HG03469 (cell line): ENCODE measurements around the gene FAM120A.

Experiments used
- ATAC-seq: cut with Tn5 transposase; IDR thresholded peaks from one replicate; pipeline ENCODE4 v1.9.1; 2021; ENCODE audit warnings: mild to moderate bottlenecking, moderate library complexity, moderate number of reproducible peaks; ENCODE audit not compliant: unreplicated experiment

FAM120A gene

DNA sequence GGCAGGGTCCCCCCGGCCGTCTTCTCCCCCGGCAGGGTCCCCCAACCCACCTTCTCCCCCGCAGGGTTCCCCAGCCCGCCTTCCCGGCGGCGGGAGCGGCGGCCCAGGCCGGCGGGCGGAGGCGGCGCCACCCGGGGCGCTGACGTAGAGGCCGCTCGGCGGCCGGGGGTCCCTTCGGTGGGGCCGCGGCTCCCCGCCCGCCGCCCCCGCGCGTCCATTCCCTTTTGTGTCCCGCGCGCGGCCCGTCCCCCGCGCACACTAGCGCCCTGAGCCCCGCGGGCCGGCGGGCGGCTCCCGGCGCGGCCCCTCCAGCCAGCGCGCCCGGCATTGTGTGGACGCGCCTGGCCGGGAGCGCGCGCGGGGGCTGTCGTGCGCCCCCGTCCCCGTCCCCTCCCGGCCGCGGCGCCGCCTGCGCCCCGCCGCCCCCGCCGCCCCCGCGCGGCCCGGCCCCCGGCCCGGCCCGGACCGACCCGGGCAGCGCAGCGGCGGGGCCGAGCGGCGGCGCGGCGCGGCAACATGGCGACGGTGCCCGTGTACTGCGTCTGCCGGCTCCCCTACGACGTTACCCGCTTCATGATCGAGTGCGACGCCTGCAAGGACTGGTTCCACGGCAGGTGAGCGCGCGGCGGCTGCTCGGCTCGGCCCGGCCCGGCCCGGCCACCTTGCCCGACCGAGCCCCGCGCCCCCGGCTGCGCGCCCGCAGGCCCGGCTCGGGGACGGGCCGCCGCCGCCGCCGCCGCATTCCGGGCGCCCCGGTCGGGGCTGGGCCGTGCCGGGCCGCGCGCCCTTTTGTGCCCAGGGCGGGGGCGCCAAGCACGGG lies 125.0 kb downstream of the FAM120A start, which contains the start of gene PHF2:
Gene PHF2, plus strand, starts transcription at position 327 of the 820 bp plus-strand sequence. Its CDS starts 190 bp downstream, at position 517.
- no peak for ATAC-seq

- ATAC-seq: no peak
Observed at GRCh38 chr9:93577078-93577974, 125.8 kb downstream of the FAM120A start.

GRCh38 chr9:93577975-93578682 lies 126.6 kb downstream of the FAM120A start:
- ATAC-seq: no peak

DNA sequence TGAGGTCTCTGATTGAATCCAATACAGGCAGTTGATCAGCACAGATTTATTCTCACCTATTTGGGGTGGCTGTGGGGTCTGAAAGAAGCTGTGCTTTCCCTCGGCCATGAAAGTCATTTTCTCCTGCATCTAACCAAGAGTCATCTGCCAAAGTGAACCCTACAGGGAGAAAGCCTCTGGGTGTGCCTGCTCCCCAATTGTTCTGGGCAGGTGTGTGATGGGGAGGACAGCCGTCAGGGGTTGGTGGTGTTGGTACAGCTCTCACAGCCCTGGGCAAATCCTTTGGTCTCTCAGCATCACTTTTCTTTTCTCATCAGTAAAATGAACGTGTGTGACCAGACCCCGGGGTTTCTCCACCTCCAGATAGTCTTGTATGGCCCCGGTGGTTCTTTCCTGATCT lies 127.4 kb downstream of the FAM120A start:
- no peak for ATAC-seq

- ATAC-seq: no peak
Observed at GRCh38 chr9:93579711-93580516, 128.4 kb downstream of the FAM120A start.

DNA sequence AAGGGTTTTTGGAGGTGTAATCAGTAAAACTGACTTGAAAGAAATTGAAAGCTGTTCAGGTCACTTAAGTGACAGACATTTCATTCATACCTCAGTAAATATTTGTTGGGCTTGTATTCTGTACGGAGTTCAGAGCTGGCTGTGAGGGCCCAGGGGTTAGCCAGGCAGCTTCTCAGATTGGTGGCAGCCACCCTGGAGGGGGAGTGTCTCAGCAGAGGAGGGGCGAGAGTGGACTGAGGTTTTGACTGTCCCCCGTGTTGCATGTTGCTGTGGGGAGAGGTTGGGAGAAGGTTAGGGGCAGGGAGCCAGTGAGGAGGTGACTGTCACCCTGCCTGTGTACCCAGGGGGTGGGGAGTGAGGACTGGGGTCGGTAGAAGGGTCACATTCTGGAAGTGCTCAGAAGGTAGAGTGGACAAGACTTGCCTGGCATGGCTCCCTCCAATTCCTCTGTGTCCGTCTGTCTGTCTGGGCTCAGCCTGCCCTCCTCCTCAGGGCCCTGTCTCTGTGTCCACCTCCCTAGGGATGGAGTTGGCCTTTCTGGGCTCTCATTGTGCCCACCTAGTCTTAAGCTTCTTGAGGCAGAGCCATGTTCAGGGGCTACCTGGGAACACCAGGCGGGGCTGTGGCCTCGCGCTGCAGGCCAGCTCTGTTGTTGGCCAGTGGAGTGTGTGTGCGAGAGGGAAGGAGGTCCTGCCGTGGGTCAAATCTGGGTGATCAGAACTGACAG lies 129.3 kb downstream of the FAM120A start:
- ATAC-seq: no peak

- no peak for ATAC-seq
Observed at GRCh38 chr9:93582115-93582514, 130.6 kb downstream of the FAM120A start.

DNA sequence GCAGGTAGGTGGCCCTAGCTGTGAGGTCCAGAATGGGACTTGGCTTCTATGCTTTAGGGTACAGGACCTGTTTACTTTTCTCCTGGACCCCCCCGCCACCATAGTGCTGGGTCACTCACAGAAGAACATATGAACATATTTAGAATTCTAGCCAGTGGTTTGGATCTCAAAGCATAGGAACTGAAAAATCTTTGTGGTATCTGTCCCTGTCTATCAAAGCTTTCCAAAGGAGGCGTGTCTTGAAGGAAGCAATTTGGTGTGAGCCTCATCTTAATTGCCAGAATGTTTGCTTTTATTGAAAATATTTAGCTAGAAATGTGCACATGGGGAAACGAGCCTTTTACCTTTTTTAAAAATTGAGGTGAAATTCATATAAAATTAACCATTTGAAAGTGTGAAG lies 131.1 kb downstream of the FAM120A start:
- no peak for ATAC-seq

DNA sequence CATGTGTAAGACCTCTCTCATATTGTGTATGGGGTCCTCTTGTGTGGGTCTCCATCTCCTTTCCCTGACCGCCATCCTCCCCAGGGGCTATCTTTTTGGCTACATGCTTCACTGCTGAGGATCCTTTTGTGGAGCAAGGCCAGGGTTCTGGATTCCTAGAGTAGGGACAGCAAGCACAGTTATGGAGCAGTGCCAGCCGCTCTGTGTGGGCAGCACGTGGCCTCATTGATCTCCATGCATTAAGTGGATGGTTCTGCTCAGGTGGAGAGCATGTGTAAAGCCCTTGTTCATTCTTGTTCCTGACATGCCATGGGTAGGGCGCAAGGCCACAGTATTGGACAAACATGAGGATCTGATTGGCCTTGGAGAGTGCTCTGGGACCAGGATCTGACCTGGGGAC lies 133.8 kb downstream of the FAM120A start:
- no peak for ATAC-seq

DNA sequence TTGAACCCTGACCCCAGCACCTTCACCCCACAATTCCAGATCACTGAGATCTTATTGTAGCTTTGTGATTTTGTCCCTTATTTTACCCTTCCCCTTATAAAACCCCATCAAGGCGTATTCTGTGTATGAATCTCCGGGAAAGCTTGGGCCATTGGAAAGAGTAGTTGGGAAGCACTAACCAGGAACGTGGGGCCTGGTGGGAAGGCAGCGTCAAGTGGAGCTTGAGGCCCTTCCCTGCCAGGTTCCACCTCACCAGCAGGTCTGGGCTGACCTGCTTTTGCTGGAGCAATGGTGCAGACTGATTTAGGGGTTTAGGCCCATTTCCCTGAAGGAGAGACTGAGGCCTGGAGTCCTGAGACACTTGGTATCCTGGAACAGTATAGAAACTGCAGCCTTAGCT lies 134.2 kb downstream of the FAM120A start:
- no peak for ATAC-seq

GRCh38 chr9:93586290-93587057 lies 135.0 kb downstream of the FAM120A start:
- ATAC-seq: no peak

DNA sequence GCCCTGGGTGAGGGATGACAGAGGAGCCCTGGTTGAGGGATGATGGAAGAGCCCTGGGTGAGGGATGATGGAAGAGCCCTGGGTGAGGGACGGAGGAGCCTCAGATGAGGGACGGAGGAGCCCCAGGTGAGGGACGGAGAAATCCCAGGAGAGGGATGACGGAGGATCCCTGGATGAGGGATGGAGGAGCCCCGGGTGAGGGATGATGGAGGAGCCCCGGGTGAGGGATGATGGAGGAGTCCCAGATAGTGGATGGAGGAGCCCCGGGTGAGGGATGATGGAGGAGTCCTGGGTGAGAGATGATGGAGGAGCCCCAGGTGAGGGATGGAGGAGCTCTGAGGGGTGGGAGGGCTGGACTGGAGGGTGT lies 135.8 kb downstream of the FAM120A start:
- no peak for ATAC-seq

DNA sequence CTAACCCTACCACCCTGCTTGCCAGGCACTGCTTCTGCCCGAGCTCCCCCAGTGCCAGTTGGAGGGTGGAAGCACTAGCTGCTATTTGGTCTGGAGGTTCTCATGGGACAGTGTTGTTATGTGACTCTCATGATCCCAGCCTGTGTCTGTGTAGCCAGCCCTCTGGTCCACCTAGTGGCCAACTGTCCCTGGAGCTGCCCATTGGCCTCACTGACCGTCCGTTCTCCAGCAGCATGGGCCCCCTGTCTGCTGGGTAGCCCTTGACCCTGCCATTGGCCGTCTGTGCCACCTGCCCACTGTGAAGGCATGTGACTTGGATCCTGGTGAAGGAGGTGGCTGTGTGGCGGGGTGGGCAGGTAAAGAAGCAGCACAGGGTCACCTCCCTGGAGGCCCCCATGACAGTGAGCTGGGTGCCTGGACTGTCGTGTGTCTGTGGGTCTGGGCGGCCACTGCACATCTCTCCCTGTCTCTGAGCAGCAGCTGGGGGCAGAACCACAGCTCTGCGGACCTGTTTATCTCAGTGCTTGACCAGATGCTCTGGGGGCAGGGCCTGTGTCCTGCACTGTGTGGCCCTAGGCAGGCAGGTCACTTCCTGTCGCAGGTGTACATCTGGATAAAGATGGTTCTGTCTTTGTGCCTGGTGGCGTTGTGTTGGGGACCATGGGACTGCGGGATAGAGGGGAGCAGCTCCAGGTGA lies 136.3 kb downstream of the FAM120A start:
- no peak for ATAC-seq

GRCh38 chr9:93588641-93589609 lies 137.4 kb downstream of the FAM120A start:
- no peak for ATAC-seq

GRCh38 chr9:93589688-93590087 lies 138.2 kb downstream of the FAM120A start:
- no peak for ATAC-seq

- no peak for ATAC-seq
Observed at GRCh38 chr9:93590609-93591234, 139.2 kb downstream of the FAM120A start.
